ENCODE measurements around the gene TMEM63B. TPM values are rescaled to one million over a fixed set of nuclear protein-coding genes. Genes with fewer than 3 reads are reported as not detected.

TMEM63B gene
- total and polyA plus RNA-seq, 2 of the 8 experiments (the other 6 are each of a cell fraction or from before 2014, with no cell fraction given) = 61.1 to 96.8 TPM

- Histone ChIP-seq H3K56ac (replicated peaks; ENCODE audit: insufficient read length, low read depth, low read length) (no peak overlapping the region), H3K23me2 (ENCODE audit: low read depth, low read length) (no peaks in the 10 kb centered on the region), H3K27me3 (replicated peaks in 1 of 4; ENCODE audit: control insufficient read depth in 3 of 4, extremely low read depth in 1 of 4, insufficient read depth in 3 of 4, low read length in 3 of 4) (0 out of 7 replicates have a peak, but pooled peaks cover 0 to 4% (median 0%) of the 10 kb centered on the region in 4 experiments), H3K9me3 (ENCODE audit: insufficient read depth in 2 of 2, low read depth in 1 of 2, low read length in 1 of 2) (no peaks in the 10 kb centered on the region), H4K8ac (ENCODE audit: extremely low read depth, insufficient read depth, low read length) (no peak overlapping the region), H3K14ac (ENCODE audit: insufficient read length) (no peak overlapping the region), H3K4ac (replicated peaks; ENCODE audit: insufficient read length, low read depth, low read length) (no peak overlapping the region), H3K79me1 (ENCODE audit: low read depth, low read length) (no peaks in the 10 kb centered on the region), H3K18ac (ENCODE audit: extremely low read depth, low read length) (peak overlapping the region; percentile 57), H2BK15ac (ENCODE audit: low read length) (peak overlapping the region; percentile 13; the same call in 1 of the 2 replicates), H3K36me3 (ENCODE audit: control insufficient read depth in 2 of 4, insufficient read depth in 4 of 4, low read length in 3 of 4) (no peaks in the 10 kb centered on the region), H2AFZ (ENCODE audit: low read length) (peak overlapping the region; percentile 71; the same call in 1 of the 2 replicates), H2BK20ac (ENCODE audit: low read length) (peak overlapping the region; percentile 98), H3K4me1 (replicated peaks in 1 of 4; ENCODE audit: control insufficient read depth in 3 of 4, insufficient read depth in 4 of 4, low read length in 3 of 4) (peaks cover 0 to 18% (median 13%) of the 10 kb centered on the region in 4 experiments; a peak in 6 of 7 replicates), H3K27ac (ENCODE audit: low read depth, low read length) (no peak overlapping the region), H4K5ac (ENCODE audit: insufficient read length, low read depth, low read length) (peak overlapping the region; percentile 29), H3K4me3 (ENCODE audit: extremely low read depth in 1 of 4, insufficient read depth in 2 of 4, low read depth in 3 of 4, low read length in 4 of 4) (peak overlapping the region in 1 of 4 experiments; percentile 2; a peak in 1 of 8 replicates), H2AK5ac (ENCODE audit: low read depth, low read length) (no peak overlapping the region), H2BK12ac (ENCODE audit: low read depth, low read length) (peak overlapping the region; percentile 78), H3K79me2 (ENCODE audit: control insufficient read depth in 1 of 2, insufficient read depth in 2 of 2, low read length in 2 of 2) (no peaks in the 10 kb centered on the region), H2BK5ac (ENCODE audit: low read depth, low read length) (peak overlapping the region; percentile 63; the same call in 1 of the 2 replicates), H4K20me1 (replicated peaks in 1 of 2; ENCODE audit: control insufficient read depth in 1 of 2, insufficient read depth in 2 of 2, low read length in 2 of 2) (no peaks in the 10 kb centered on the region), H3K4me2 (ENCODE audit: insufficient read depth in 1 of 2, low read depth in 2 of 2, low read length in 2 of 2) (peak overlapping the region; percentile 27 to 41), H3K23ac (ENCODE audit: insufficient read length) (no peak overlapping the region), H3K9ac (replicated peaks in 1 of 4; ENCODE audit: extremely low read depth in 1 of 4, low read depth in 3 of 4, low read length in 3 of 4) (no peak overlapping the region), H2BK120ac (replicated peaks; ENCODE audit: low read depth, low read length) (no peak overlapping the region), H4K91ac (replicated peaks; ENCODE audit: insufficient read length, low read length) (peak overlapping the region; percentile 87)
- ChIA-PET POLR2A (ENCODE audit: partially characterized antibody) (interaction anchor here (0.7 to 2.5 kb wide), 7 partner anchors 9 to 81 kb away, joined by 3 to 7 read pairs (median 6); partner anchors contain the start of genes HSP90AB1 and SLC29A1), CTCF (ENCODE audit: partially characterized antibody) (interaction anchor here (0.6 to 1.2 kb wide), 7 partner anchors 10 to 568 kb away, joined by 3 to 5 read pairs (median 4); no protein-coding TSS in a partner anchor)
- DNase-seq (ENCODE audit: low read depth in 1 of 2, low spot score in 2 of 2) (peak in 1 of 2 experiments; percentile 61), FAIRE-seq (no peak)
- WGBS, 2 experiments (ENCODE audit: extremely low coverage in 1 of 2, insufficient coverage in 1 of 2, insufficient read length in 1 of 2, insufficient replicate concordance in 2 of 2, low coverage in 1 of 2, low lambda C conversion rate in 2 of 2, missing lambda C conversion rate in 1 of 2) = 44% methylated on average over 12 of the region's 16 CpGs; no CpG with 5 or more reads in 1 of the 2 experiments
- 0 out of 2 replicates have a peak, but pooled peaks have one; percentile 40 for TF ChIP-seq TAF1 (IDR thresholded peaks at IDR 0.05; ENCODE audit: low read depth, low read length)
- TF ChIP-seq ASH2L (IDR thresholded peaks at IDR 0.05; ENCODE audit: low read length) = peak; percentile 76
- no peak for TF ChIP-seq MAX (IDR thresholded peaks at IDR 0.05)
These were observed 39.3 kb downstream of the TMEM63B start for GRCh38 chr6:44166591-44167184.

All from H1 (cell line).